SK-N-SH treated with all-trans-retinoic acid at 6 μM for 48 hours (cell line): ENCODE measurements around the gene MAP3K15.

Experiments
- ARNTL ChIP-seq: fragments of 450-650 bp; formaldehyde crosslinking; IDR thresholded peaks from 2 replicates; pipeline ENCODE4 v1.5.0; 2020; ENCODE audit warnings: low read depth, mild to moderate bottlenecking, moderate library complexity, borderline replicate concordance
- PATZ1 ChIP-seq: fragments of 250-450 bp; sonication (Bioruptor Pico); IDR thresholded peaks from 2 replicates; pipeline ENCODE4 v1.8.0; 2020; ENCODE audit warnings: mild to moderate bottlenecking, moderate library complexity, borderline replicate concordance
- TCF4 ChIP-seq: fragments of 250-450 bp; sonication (Bioruptor Pico); IDR thresholded peaks from 2 replicates; pipeline ENCODE4 v1.8.0; 2021; ENCODE audit warnings: mild to moderate bottlenecking, moderate library complexity, borderline replicate concordance
- ZFP30 ChIP-seq: fragments of 450-650 bp; formaldehyde crosslinking; IDR thresholded peaks from 2 replicates; pipeline ENCODE4 v1.5.0; 2022; ENCODE audit warnings: mild to moderate bottlenecking, moderate library complexity
- ZNF565 ChIP-seq: fragments of 450-650 bp; formaldehyde crosslinking; conservative IDR thresholded peaks from 2 replicates; pipeline ENCODE4 v1.5.0; 2020; ENCODE audit warnings: low read depth, mild to moderate bottlenecking, moderate library complexity
- TF ChIP-seq, protein P1 (sequence below): fragments of 250-450 bp; sonication (Bioruptor Pico); IDR thresholded peaks from 2 replicates; pipeline ENCODE4 v1.5.0; 2020; ENCODE audit warnings: mild to moderate bottlenecking, moderate library complexity

DNA sequence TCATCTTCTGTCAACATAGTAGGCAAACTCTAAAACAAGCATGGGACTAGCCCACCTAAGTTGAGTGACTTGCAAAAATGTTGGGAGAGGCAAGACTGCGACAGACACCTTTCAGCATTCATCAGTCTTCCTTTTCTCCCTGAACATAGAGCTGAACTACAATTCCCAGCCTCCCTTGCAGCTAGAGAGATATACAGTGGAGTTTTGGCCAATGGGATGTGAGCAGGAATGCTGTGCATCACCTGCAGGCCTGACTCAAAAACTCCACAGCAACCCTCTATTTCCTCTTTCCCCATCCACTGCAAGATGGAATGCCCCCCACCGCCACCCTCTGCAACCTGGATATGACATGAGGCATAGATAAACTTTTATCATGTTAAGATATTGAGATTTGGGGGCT is 105.0 kb downstream of the MAP3K15 start:
- TF ChIP-seq PATZ1 (CRISPR knock-in tag) (no peak), ARNTL (no peak), ZNF565 (CRISPR knock-in tag) (no peak), ZFP30 (CRISPR knock-in tag) (no peak), TCF4 (CRISPR knock-in tag) (no peak)
- TF ChIP-seq, protein P1, sequence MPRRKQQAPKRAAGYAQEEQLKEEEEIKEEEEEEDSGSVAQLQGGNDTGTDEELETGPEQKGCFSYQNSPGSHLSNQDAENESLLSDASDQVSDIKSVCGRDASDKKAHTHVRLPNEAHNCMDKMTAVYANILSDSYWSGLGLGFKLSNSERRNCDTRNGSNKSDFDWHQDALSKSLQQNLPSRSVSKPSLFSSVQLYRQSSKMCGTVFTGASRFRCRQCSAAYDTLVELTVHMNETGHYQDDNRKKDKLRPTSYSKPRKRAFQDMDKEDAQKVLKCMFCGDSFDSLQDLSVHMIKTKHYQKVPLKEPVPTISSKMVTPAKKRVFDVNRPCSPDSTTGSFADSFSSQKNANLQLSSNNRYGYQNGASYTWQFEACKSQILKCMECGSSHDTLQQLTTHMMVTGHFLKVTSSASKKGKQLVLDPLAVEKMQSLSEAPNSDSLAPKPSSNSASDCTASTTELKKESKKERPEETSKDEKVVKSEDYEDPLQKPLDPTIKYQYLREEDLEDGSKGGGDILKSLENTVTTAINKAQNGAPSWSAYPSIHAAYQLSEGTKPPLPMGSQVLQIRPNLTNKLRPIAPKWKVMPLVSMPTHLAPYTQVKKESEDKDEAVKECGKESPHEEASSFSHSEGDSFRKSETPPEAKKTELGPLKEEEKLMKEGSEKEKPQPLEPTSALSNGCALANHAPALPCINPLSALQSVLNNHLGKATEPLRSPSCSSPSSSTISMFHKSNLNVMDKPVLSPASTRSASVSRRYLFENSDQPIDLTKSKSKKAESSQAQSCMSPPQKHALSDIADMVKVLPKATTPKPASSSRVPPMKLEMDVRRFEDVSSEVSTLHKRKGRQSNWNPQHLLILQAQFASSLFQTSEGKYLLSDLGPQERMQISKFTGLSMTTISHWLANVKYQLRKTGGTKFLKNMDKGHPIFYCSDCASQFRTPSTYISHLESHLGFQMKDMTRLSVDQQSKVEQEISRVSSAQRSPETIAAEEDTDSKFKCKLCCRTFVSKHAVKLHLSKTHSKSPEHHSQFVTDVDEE (CRISPR knock-in tag) = no peak
